IMR-90 (cell line): ENCODE data around the gene DCP2. TPM values are rescaled to one million over a fixed set of nuclear protein-coding genes. Genes with fewer than 3 reads are reported as not detected.

Source experiments
- ATAC-seq: fragments of 200-7000 bp; cut with Tn5 transposase; 2 replicates; pipeline ENCODE4 v1.9.1; 2020; ENCODE audit warnings: low read depth, mild to moderate bottlenecking, moderate library complexity
- BruUV-seq: library from RNA; stranded (reverse); fragments of 400-500 nt; replicated peaks from 2 replicates; lab custom pipeline; 2021; lab: Mats Ljungman, UMichigan
- CTCF ChIA-PET: fragments of 300-600 bp; formaldehyde crosslinking; extraction: SDS; loops from one replicate; lab custom pipeline; 2021; ENCODE audit warnings: antibody characterized with exemption; lab: Yijun Ruan, JAX
- POLR2A ChIA-PET: fragments of 300-600 bp; sonication (Branson Sonifier 250); formaldehyde crosslinking; loops from one replicate; lab custom pipeline; 2022; ENCODE audit warnings: antibody characterized with exemption; ENCODE audit not compliant: unreplicated experiment; lab: Charles Lee
- DNase-seq: peaks from one replicate; pipeline ENCODE4 v3.0.0; 2013
- H2AFZ ChIP-seq: replicated peaks from 2 replicates; pipeline ENCODE3; 2013; ENCODE audit warnings: low read length, mild to moderate bottlenecking; ENCODE audit not compliant: poor library complexity
- H2AK5ac ChIP-seq: 2 replicates; pipeline ENCODE4 v1.6.1; 2013; ENCODE audit warnings: low read depth, low read length, inconsistent platforms
- H2AK9ac ChIP-seq: replicated peaks from 2 replicates; pipeline ENCODE3; 2013; ENCODE audit warnings: mild to moderate bottlenecking, low read depth, low read length, moderate library complexity; ENCODE audit not compliant: poor library complexity
- H2BK120ac ChIP-seq: 2 replicates; pipeline ENCODE4 v1.6.1; 2013; ENCODE audit warnings: low read depth, low read length, inconsistent platforms
- H2BK15ac ChIP-seq: 3 replicates; pipeline ENCODE4 v1.6.1; 2013; ENCODE audit warnings: low read depth, low read length, inconsistent platforms
- H2BK20ac ChIP-seq: 2 replicates; pipeline ENCODE4 v1.6.1; 2013; ENCODE audit warnings: low read depth, mild to moderate bottlenecking, inconsistent platforms, low read length, moderate library complexity
- H2BK5ac ChIP-seq: 2 replicates; pipeline ENCODE4 v1.6.1; 2013; ENCODE audit warnings: mild to moderate bottlenecking, low read depth, low read length, inconsistent platforms; ENCODE audit not compliant: poor library complexity, severe bottlenecking
- H3K14ac ChIP-seq: replicated peaks from 2 replicates; pipeline ENCODE4 v1.6.1; 2013; ENCODE audit warnings: low read depth, low read length, inconsistent platforms
- H3K18ac ChIP-seq: 2 replicates; pipeline ENCODE4 v1.6.1; 2013; ENCODE audit warnings: low read depth, low read length, control low read depth
- H3K23ac ChIP-seq: 2 replicates; pipeline ENCODE4 v1.6.1; 2013; ENCODE audit warnings: low read depth, low read length, inconsistent platforms
- H3K27ac ChIP-seq: 2 replicates; pipeline ENCODE4 v1.5.1; 2013; ENCODE audit warnings: mild to moderate bottlenecking, control low read depth, low read length; ENCODE audit not compliant: insufficient read depth
- H3K27me3 ChIP-seq: 2 replicates; pipeline ENCODE4 v1.6.1; 2013; ENCODE audit warnings: low read length; ENCODE audit not compliant: control insufficient read depth, insufficient read depth
- H3K36me3 ChIP-seq: 2 replicates; pipeline ENCODE4 v1.6.1; 2013; ENCODE audit warnings: low read length, mixed read lengths; ENCODE audit not compliant: control insufficient read depth, insufficient read depth
- H3K4ac ChIP-seq: 2 replicates; pipeline ENCODE4 v1.6.1; 2013; ENCODE audit warnings: low read depth, low read length, inconsistent platforms
- H3K4me1 ChIP-seq: 2 replicates; pipeline ENCODE4 v1.6.1; 2013; ENCODE audit warnings: low read length, mixed read lengths; ENCODE audit not compliant: control insufficient read depth, insufficient read depth
- H3K4me2 ChIP-seq: 2 replicates; pipeline ENCODE4 v1.6.1; 2013; ENCODE audit warnings: low read depth, mild to moderate bottlenecking, control low read depth, low read length, moderate library complexity
- H3K4me3 ChIP-seq: 2 replicates; pipeline ENCODE4 v1.5.1; 2013; ENCODE audit warnings: low read depth, mild to moderate bottlenecking, control low read depth, low read length, moderate library complexity; ENCODE audit not compliant: insufficient read depth
- H3K56ac ChIP-seq: 2 replicates; pipeline ENCODE4 v1.6.1; 2013; ENCODE audit warnings: low read length, inconsistent platforms; ENCODE audit not compliant: insufficient read depth; ENCODE audit errors: extremely low read depth
- H3K79me1 ChIP-seq, 2 experiments: 2 replicates each; pipeline ENCODE4 v1.6.1; 2013; ENCODE audit warnings: low read length in 2 of 2, inconsistent platforms in 1 of 2, low read depth in 1 of 2
- H3K9ac ChIP-seq: 2 replicates; pipeline ENCODE4 v1.6.1; 2013; ENCODE audit warnings: low read depth, low read length, control low read depth
- H3K9me1 ChIP-seq: 2 replicates; pipeline ENCODE4 v1.6.1; 2013; ENCODE audit warnings: low read length, inconsistent platforms; ENCODE audit not compliant: insufficient read depth
- H3K9me3 ChIP-seq: 2 replicates; pipeline ENCODE4 v1.6.1; 2013; ENCODE audit warnings: low read length; ENCODE audit not compliant: control insufficient read depth, insufficient read depth
- H4K20me1 ChIP-seq: 2 replicates; pipeline ENCODE4 v1.6.1; 2013; ENCODE audit warnings: low read length, inconsistent platforms; ENCODE audit not compliant: insufficient read depth
- H4K5ac ChIP-seq: 2 replicates; pipeline ENCODE4 v1.6.1; 2013; ENCODE audit warnings: mild to moderate bottlenecking, low read depth, low read length, control low read depth
- H4K8ac ChIP-seq, 2 experiments: 2 replicates each; pipeline ENCODE4 v1.6.1; 2013; ENCODE audit warnings: low read depth in 2 of 2, low read length in 2 of 2, control low read depth in 1 of 2, inconsistent platforms in 1 of 2
- H4K91ac ChIP-seq: 2 replicates; pipeline ENCODE4 v1.6.1; 2013; ENCODE audit warnings: low read depth, low read length, inconsistent platforms; ENCODE audit not compliant: insufficient read depth
- BHLHE40 ChIP-seq: fragments of 150-350 bp; IDR thresholded peaks from 2 replicates; pipeline ENCODE4 v1.6.1; 2016; ENCODE audit warnings: mild to moderate bottlenecking, low read depth, low read length
- CEBPB ChIP-seq: IDR thresholded peaks from 2 replicates; pipeline ENCODE4 v1.6.1; 2012; ENCODE audit warnings: low read depth, low read length, improper control_type of control experiment
- ELK1 ChIP-seq: fragments of 150-350 bp; IDR thresholded peaks from 2 replicates; pipeline ENCODE4 v1.6.1; 2016; ENCODE audit warnings: low read depth, mild to moderate bottlenecking, low read length, moderate library complexity, borderline replicate concordance
- FOS ChIP-seq: fragments of 150-350 bp; IDR thresholded peaks from 2 replicates; pipeline ENCODE4 v1.6.1; 2016; ENCODE audit warnings: low read depth, low read length
- MAFK ChIP-seq: IDR thresholded peaks from 2 replicates; pipeline ENCODE4 v1.6.1; 2012; ENCODE audit warnings: low read depth, low read length, improper control_type of control experiment
- MAZ ChIP-seq: IDR thresholded peaks from 2 replicates; pipeline ENCODE4 v1.6.1; 2012; ENCODE audit warnings: low read depth, mild to moderate bottlenecking, low read length, improper control_type of control experiment, moderate library complexity, borderline replicate concordance
- MXI1 ChIP-seq: IDR thresholded peaks from 2 replicates; pipeline ENCODE4 v1.6.1; 2012; ENCODE audit warnings: low read depth, mild to moderate bottlenecking, low read length, moderate library complexity, borderline replicate concordance
- RCOR1 ChIP-seq: IDR thresholded peaks from 2 replicates; pipeline ENCODE4 v1.6.1; 2012; ENCODE audit warnings: mild to moderate bottlenecking, low read length, improper control_type of control experiment; ENCODE audit not compliant: insufficient replicate concordance
- WGBS, 2 experiments: methylation state at CpG; one replicate each; pipeline versions ENCODE4 v1.1.5 to v1.1.7; 2013; ENCODE audit warnings: missing lambda C conversion rate in 2 of 2; ENCODE audit not compliant: insufficient read length in 1 of 2; ENCODE audit errors: extremely low coverage in 2 of 2; 5-methylcytosine and 5-hydroxymethylcytosine counted together
- dilution Hi-C: fragments of 300-500 bp; cut with HindIII; formaldehyde crosslinking; loops from one replicate; pipeline ENCODE4 v1.14.3; 2018; ENCODE audit warnings: low sequenced_read_pairs; ENCODE audit not compliant: unreplicated experiment
- in situ Hi-C: fragments of 300-500 bp; cut with MboI; formaldehyde crosslinking; loops from 3 replicates; pipeline ENCODE4 v1.14.3; 2019; ENCODE audit warnings: low sequenced_read_pairs, inconsistent platforms, mixed read lengths
- intact Hi-C: fragments of 100-400 bp; cut with micrococcal nuclease; formaldehyde crosslinking; loops from 2 replicates; pipeline ENCODE4 v1.10.0; 2022
- polyA plus RNA-seq, 3 experiments: library from polyadenylated mRNA; depleted of rRNA; stranded (reverse); fragments of >200 nt; gene quantifications; 2 replicates each; pipeline ENCODE4 v1.2.3, GENCODE V29; 2012; ENCODE audit warnings: low replicate concordance in 1 of 3
- total RNA-seq: library from RNA; depleted of rRNA; stranded (reverse); fragments of >200 nt; gene quantifications from 2 replicates; pipeline ENCODE4 v1.2.3, GENCODE V29; 2012

Gene DCP2
- total and polyA plus RNA-seq, 2 of the 4 experiments (the other 2 are of a cell fraction), result 6.9 to 18.6 TPM

- Histone ChIP-seq H3K56ac (no peak overlapping the region), H4K91ac (no peak overlapping the region), H2AFZ (no peak overlapping the region), H2BK15ac (no peak overlapping the region), H3K14ac (no peak overlapping the region), H3K4me3 (no peak overlapping the region), H3K79me1 (no peaks in the 10 kb centered on the region), H2AK9ac (no peak overlapping the region), H3K23ac (no peak overlapping the region), H2BK20ac (no peak overlapping the region), H4K20me1 (peaks cover 5% of the 10 kb centered on the region), H3K9ac (no peak overlapping the region), H3K27ac (no peak overlapping the region), H3K9me1 (peaks cover 6% of the 10 kb centered on the region), H3K27me3 (no peaks in the 10 kb centered on the region), H3K18ac (0 out of 2 replicates have a peak overlapping the region, but pooled peaks have one; percentile 10), H3K9me3 (no peaks in the 10 kb centered on the region), H3K4ac (peak overlapping the region; percentile 31; the same call in 1 of the 2 replicates), H4K5ac (no peak overlapping the region), H3K4me2 (peak overlapping the region; percentile 55), H4K8ac (no peak overlapping the region), H2BK120ac (no peak overlapping the region), H3K36me3 (no peaks in the 10 kb centered on the region), H2AK5ac (no peak overlapping the region), H2BK5ac (peak overlapping the region; percentile 14), H3K4me1 (peaks cover 17% of the 10 kb centered on the region)
- intact Hi-C loops (no loop called here), in situ Hi-C loops (loop anchor here (25.0 kb wide), 1 partner anchor 396 kb away; no protein-coding TSS in a partner anchor), dilution Hi-C loops (no loop called here)
- WGBS, 2 experiments, result 30% methylated on average over 2 of the region's 5 CpGs; no CpG with 5 or more reads in 1 of the 2 experiments
- TF ChIP-seq MXI1 (no peak), FOS (peak; percentile 92), MAFK (peak; percentile 9; the same call in 1 of the 2 replicates), ELK1 (no peak), CEBPB (peak; percentile 13; the same call in 1 of the 2 replicates), MAZ (no peak), RCOR1 (peak; percentile 47), BHLHE40 (peak; percentile 43; the same call in 1 of the 2 replicates)
- ATAC-seq, result peak; percentile 87
- DNase-seq, result peak; percentile 98
- ChIA-PET CTCF (no interaction called here), POLR2A (interaction anchor here (0.5 to 1.0 kb wide), 2 partner anchors 11 to 18 kb away, joined by 3 read pairs; partner anchors contain the start of gene DCP2)
- BruUV-seq, result no TSS peak
Observed at GRCh38 chr5:112958093-112959088, 18.2 kb upstream of the DCP2 start.
